Heart right ventricle (tissue), 16 donors: ENCODE measurements around the gene DLGAP1. TPM values are rescaled to one million over a fixed set of nuclear protein-coding genes. Genes with fewer than 3 reads are reported as not detected.

ENCODE experiments used
- ATAC-seq, 8 donors: fragments of 200-7000 bp; cut with Tn5 transposase; one replicate each; pipeline ENCODE4 v1.9.1; 2020; ENCODE audit warnings: mild to moderate bottlenecking in 8 of 8, moderate library complexity in 8 of 8, moderate number of reproducible peaks in 1 of 8
- DNase-seq, 2 donors: peaks; one replicate each; pipeline ENCODE4 v3.0.0-alpha.2; 2020
- H3K27ac ChIP-seq, 10 donors: fragments of 200-600 bp; sonication (generic) in 2 of 10; one replicate each; pipeline versions ENCODE4 v1.5.0 to v1.8.0; 2020 to 2022; ENCODE audit warnings: mild to moderate bottlenecking in 3 of 10
- H3K27me3 ChIP-seq, 7 donors: fragments of 200-600 bp; one replicate each; pipeline ENCODE4 v1.8.0; 2021 to 2022; ENCODE audit warnings: mild to moderate bottlenecking in 2 of 7
- H3K36me3 ChIP-seq, 9 donors: fragments of 200-600 bp; sonication (generic) in 1 of 9; one replicate each; pipeline versions ENCODE4 v1.5.0 to v1.8.0; 2020 to 2022; ENCODE audit warnings: mild to moderate bottlenecking in 2 of 9
- H3K4me1 ChIP-seq, 9 donors: fragments of 200-600 bp; sonication (generic) in 1 of 9; one replicate each; pipeline versions ENCODE4 v1.5.0 to v1.8.0; 2020 to 2022; ENCODE audit warnings: mild to moderate bottlenecking in 4 of 9
- H3K4me3 ChIP-seq, 10 donors: fragments of 200-600 bp; sonication (generic) in 2 of 10; one replicate each; pipeline versions ENCODE4 v1.5.0 to v1.8.0; 2020 to 2022; ENCODE audit warnings: mild to moderate bottlenecking in 7 of 10, moderate library complexity in 2 of 10
- H3K9me3 ChIP-seq, 11 donors: fragments of 200-600 bp in 10 of 11; sonication (generic) in 2 of 11; one replicate each; pipeline versions ENCODE4 v1.5.0 to v1.8.0; 2013 to 2022; ENCODE audit warnings: mild to moderate bottlenecking in 2 of 11, control low read depth in 1 of 11, moderate library complexity in 1 of 11
- WGBS, 2 donors: extraction: QIAGEN DNeasy Blood & Tissue Kit; methylation state at CpG; one replicate each; pipeline ENCODE4 v1.1.7; 2013; ENCODE audit warnings: inconsistent platforms in 1 of 2; 5-methylcytosine and 5-hydroxymethylcytosine counted together
- intact Hi-C, 10 donors: fragments of 100-400 bp; cut with DNase I; formaldehyde crosslinking; loops; one replicate each; pipeline versions ENCODE4 v1.11.1 to v1.14.2; 2022
- polyA plus RNA-seq, 2 donors: library from polyadenylated mRNA; stranded (reverse); fragments of 200-250 nt; gene quantifications; one replicate each; pipeline ENCODE4 v1.2.3, GENCODE V29; 2013
- total RNA-seq, 10 donors: library from RNA; stranded (reverse); fragmentation: NEBNext Ultra II Directional in 3 of 10; extraction: Animal tissue kit (Norgen Biotek cat#: 25700) in 3 of 10; gene quantifications; one replicate each; pipeline versions ENCODE4 v1.2.1 to v1.2.4, GENCODE V29; 2021 to 2023
- TF ChIP-seq, protein P1 (sequence below), 9 donors: fragments of 200-600 bp; sonication (generic) in 2 of 9; IDR thresholded peaks; one replicate each; pipeline versions ENCODE4 v1.5.0 to v1.8.0; 2021 to 2022; ENCODE audit warnings: antibody characterized with exemption in 9 of 9, mild to moderate bottlenecking in 5 of 9, moderate library complexity in 1 of 9
- donor health status: Arrhythmogenic right ventricular cardiomyopathy.
- donor health status: ischemic (EF 13 %, LVEDD 7.1; RV severe dilation, severe dysfunction).
- donor health status: healthy with polysubstance abuse.
- donor health status: DM: no; HTN: yes; CAD: no.
- donor health status: DM: no; HTN: no; CAD: no.
- donor health status: ischemic (EF 25% LVEDD 6.9; RV normal size, moderate dysfunction).
- donor health status: ischemic (EF 25% LVEDD 5.7; RV mildly dilated, moderate dysfunction).
- donor health status: healthy.
- donor health status: DM: yes; HTN: yes; CAD: no.
- donor health status: Ischemic cardiomyopathy.
- donor health status: ischemic (EF 35%, LVEDD 5.7; RV mildly dilated, moderate dysfunction).
- donor health status: nonischemic (EF 11% LVEDD 7.7; RV severe dilation, severe dysfunction).
- donor health status: DM: yes; HTN: yes; CAD: no.
- donor health status: PGD.
- donor health status: ischemic (EF 29% LVEDD 5.4; RV normal size, mild dysfunction).
- donor health status: nonischemic (EF 23%, LVEDD 6.1; RV moderate dilation, normal function).

DLGAP1 gene
- total and polyA plus RNA-seq, 12 donors: 0.07 to 7.2 (median 1.0) TPM; not detected in 2

DNA sequence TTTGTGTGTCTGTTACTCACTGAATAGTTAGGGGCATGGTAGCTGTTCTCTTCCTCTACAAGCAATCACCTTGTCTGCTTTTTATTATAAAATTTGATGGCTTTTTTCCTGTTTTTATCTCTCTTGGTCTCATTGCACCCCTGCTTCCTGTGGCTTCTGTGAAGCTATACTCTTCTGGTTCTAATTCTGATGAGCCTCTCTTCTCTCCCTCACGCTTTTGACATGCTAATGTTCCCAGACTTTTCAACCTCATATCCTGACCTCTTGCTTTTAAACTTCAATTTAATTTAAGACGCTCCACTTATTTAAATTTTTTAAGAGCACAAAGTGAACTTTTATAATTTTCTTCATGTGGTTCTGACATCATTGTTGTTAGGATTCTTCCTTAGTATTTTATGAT is 361.4 kb downstream of the DLGAP1 start:
- no peak for ATAC-seq
- TF ChIP-seq, protein P1, sequence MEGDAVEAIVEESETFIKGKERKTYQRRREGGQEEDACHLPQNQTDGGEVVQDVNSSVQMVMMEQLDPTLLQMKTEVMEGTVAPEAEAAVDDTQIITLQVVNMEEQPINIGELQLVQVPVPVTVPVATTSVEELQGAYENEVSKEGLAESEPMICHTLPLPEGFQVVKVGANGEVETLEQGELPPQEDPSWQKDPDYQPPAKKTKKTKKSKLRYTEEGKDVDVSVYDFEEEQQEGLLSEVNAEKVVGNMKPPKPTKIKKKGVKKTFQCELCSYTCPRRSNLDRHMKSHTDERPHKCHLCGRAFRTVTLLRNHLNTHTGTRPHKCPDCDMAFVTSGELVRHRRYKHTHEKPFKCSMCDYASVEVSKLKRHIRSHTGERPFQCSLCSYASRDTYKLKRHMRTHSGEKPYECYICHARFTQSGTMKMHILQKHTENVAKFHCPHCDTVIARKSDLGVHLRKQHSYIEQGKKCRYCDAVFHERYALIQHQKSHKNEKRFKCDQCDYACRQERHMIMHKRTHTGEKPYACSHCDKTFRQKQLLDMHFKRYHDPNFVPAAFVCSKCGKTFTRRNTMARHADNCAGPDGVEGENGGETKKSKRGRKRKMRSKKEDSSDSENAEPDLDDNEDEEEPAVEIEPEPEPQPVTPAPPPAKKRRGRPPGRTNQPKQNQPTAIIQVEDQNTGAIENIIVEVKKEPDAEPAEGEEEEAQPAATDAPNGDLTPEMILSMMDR (IDR thresholded peaks at IDR 0.05): no peak
- Histone ChIP-seq H3K4me1 (no peaks in the 10 kb centered on the region), H3K27ac (no peak overlapping the region), H3K36me3 (no peaks in the 10 kb centered on the region), H3K9me3 (peaks cover 0 to 9% (median 0%) of the 10 kb centered on the region in 11 donors), H3K4me3 (no peak overlapping the region), H3K27me3 (peaks cover 0 to 13% (median 0%) of the 10 kb centered on the region in 7 donors)
- no peak for DNase-seq
- WGBS, 2 donors: 43 to 46% methylated on average over 2 of the region's 2 CpGs
- intact Hi-C loops: loop anchor here in 1 of 10 donors (10.0 kb wide), 1 partner anchor 961 kb away; no protein-coding TSS in a partner anchor

DNA sequence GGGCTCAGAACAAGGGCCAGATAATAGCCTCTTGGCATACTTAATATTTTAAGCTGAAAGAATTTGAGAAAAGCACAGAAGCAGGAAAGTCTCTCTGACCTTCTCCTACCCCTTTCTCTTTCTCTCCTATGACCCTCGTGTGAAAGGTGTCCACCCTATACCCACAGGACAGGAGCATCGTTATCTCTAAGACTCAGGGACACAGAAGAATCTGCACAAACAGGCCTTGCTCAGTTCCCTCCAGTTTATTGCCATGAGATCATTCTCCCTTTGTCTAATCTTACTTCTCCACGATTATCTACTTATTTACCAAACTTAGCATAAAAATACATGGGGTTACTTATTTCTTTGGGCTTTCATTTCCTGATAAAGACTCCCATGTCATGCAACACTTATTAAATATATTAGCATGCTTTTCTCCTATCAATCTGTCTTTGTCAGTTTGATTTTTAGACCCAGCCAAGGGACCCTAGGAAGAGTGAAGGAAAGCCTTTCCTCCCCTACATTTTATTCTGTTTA is 370.7 kb downstream of the DLGAP1 start:
- Histone ChIP-seq H3K27ac (no peak overlapping the region), H3K27me3 (peaks cover 0 to 4% (median 0%) of the 10 kb centered on the region in 7 donors), H3K4me3 (no peak overlapping the region), H3K4me1 (no peaks in the 10 kb centered on the region), H3K36me3 (no peaks in the 10 kb centered on the region), H3K9me3 (peaks cover 0 to 15% (median 3%) of the 10 kb centered on the region in 11 donors)
- no peak for DNase-seq
- TF ChIP-seq, protein P1 (IDR thresholded peaks at IDR 0.05): no peak
- 34 to 36% methylated on average over 3 of the region's 3 CpGs for WGBS, 2 donors
- intact Hi-C loops: no loop called here
- ATAC-seq: no peak

DNA sequence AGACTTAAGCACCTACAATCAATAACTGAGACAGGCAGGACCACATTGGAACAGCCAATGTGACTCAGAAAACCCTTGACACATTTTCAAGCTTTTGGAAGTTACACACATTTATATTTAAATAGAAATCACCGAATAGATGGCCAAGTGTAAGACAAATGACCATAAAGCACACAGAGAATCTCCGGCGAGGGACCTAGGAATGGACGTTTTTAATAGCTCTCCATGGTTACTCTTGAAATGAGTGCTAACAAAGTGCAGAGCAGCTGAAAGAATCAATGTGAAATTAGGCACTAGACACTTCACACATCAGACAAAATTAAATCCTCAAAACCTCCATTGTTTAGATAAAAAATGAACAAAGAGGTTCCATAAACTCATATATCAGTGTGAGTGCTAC is 376.9 kb downstream of the DLGAP1 start:
- ATAC-seq: no peak
- 82 to 90% methylated on average over 4 of the region's 4 CpGs for WGBS, 2 donors
- intact Hi-C loops: no loop called here

DNA sequence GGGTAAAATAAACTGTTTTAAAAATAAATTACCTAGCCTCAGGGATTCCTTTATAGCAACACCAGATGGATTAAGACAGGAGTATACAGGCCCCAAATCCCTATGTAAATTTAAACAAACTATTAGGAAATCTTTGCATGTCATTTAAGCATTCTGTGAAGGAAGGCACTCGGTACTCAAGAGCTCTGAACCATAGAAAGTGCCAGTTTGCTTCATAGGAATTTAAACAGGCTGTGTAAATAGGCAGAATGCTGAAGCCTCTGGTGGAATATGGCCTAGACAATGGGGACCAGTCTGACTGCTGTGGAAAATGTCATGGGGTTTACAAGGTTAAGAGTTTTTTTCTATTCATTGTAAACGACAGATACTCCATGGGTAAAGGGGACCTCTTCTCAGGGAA is 377.4 kb downstream of the DLGAP1 start:
- ATAC-seq: no peak
- Histone ChIP-seq H3K4me3 (no peak overlapping the region), H3K27me3 (peaks cover 0 to 7% (median 0%) of the 10 kb centered on the region in 7 donors), H3K9me3 (no peaks in the 10 kb centered on the region), H3K27ac (no peak overlapping the region), H3K4me1 (no peaks in the 10 kb centered on the region), H3K36me3 (no peaks in the 10 kb centered on the region)
- 75 to 79% methylated on average over 2 of the region's 2 CpGs for whole genome bisulfite sequencing, 2 donors
- TF ChIP-seq, protein P1 (IDR thresholded peaks at IDR 0.05): no peak
- intact Hi-C loops: no loop called here
- DNase-seq: no peak

More for the DNA sequence above, 376.9 kb downstream of the DLGAP1 start:
- TF ChIP-seq, protein P1 (IDR thresholded peaks at IDR 0.05): no peak
- DNase-seq: no peak
- Histone ChIP-seq H3K36me3 (no peaks in the 10 kb centered on the region), H3K9me3 (no peaks in the 10 kb centered on the region), H3K27ac (no peak overlapping the region), H3K27me3 (peaks cover 0 to 7% (median 0%) of the 10 kb centered on the region in 7 donors), H3K4me3 (no peak overlapping the region), H3K4me1 (no peaks in the 10 kb centered on the region)
